IMR-90 (cell line): Measurements from ENCODE around the gene ENDOG. TPM values are rescaled to one million over a fixed set of nuclear protein-coding genes. Genes with fewer than 3 reads are reported as not detected.

ENCODE experiments used
- ATAC-seq: fragments of 200-7000 bp; cut with Tn5 transposase; 2 replicates; pipeline ENCODE4 v1.9.1; 2020; ENCODE audit warnings: low read depth, mild to moderate bottlenecking, moderate library complexity
- BruUV-seq: library from RNA; stranded (reverse); fragments of 400-500 nt; replicated peaks from 2 replicates; lab custom pipeline; 2021; lab: Mats Ljungman, UMichigan
- CTCF ChIA-PET: fragments of 300-600 bp; formaldehyde crosslinking; extraction: SDS; loops from one replicate; lab custom pipeline; 2021; ENCODE audit warnings: antibody characterized with exemption; lab: Yijun Ruan, JAX
- POLR2A ChIA-PET: fragments of 300-600 bp; sonication (Branson Sonifier 250); formaldehyde crosslinking; loops from one replicate; lab custom pipeline; 2022; ENCODE audit warnings: antibody characterized with exemption; ENCODE audit not compliant: unreplicated experiment; lab: Charles Lee
- DNase-seq: peaks from one replicate; pipeline ENCODE4 v3.0.0; 2013
- H2AFZ ChIP-seq: replicated peaks from 2 replicates; pipeline ENCODE3; 2013; ENCODE audit warnings: low read length, mild to moderate bottlenecking; ENCODE audit not compliant: poor library complexity
- H2AK5ac ChIP-seq: 2 replicates; pipeline ENCODE4 v1.6.1; 2013; ENCODE audit warnings: low read depth, low read length, inconsistent platforms
- H2AK9ac ChIP-seq: replicated peaks from 2 replicates; pipeline ENCODE3; 2013; ENCODE audit warnings: mild to moderate bottlenecking, low read depth, low read length, moderate library complexity; ENCODE audit not compliant: poor library complexity
- H2BK120ac ChIP-seq: 2 replicates; pipeline ENCODE4 v1.6.1; 2013; ENCODE audit warnings: low read depth, low read length, inconsistent platforms
- H2BK15ac ChIP-seq: 3 replicates; pipeline ENCODE4 v1.6.1; 2013; ENCODE audit warnings: low read depth, low read length, inconsistent platforms
- H2BK20ac ChIP-seq: 2 replicates; pipeline ENCODE4 v1.6.1; 2013; ENCODE audit warnings: low read depth, mild to moderate bottlenecking, inconsistent platforms, low read length, moderate library complexity
- H2BK5ac ChIP-seq: 2 replicates; pipeline ENCODE4 v1.6.1; 2013; ENCODE audit warnings: mild to moderate bottlenecking, low read depth, low read length, inconsistent platforms; ENCODE audit not compliant: poor library complexity, severe bottlenecking
- H3K14ac ChIP-seq: replicated peaks from 2 replicates; pipeline ENCODE4 v1.6.1; 2013; ENCODE audit warnings: low read depth, low read length, inconsistent platforms
- H3K18ac ChIP-seq: 2 replicates; pipeline ENCODE4 v1.6.1; 2013; ENCODE audit warnings: low read depth, low read length, control low read depth
- H3K23ac ChIP-seq: 2 replicates; pipeline ENCODE4 v1.6.1; 2013; ENCODE audit warnings: low read depth, low read length, inconsistent platforms
- H3K27ac ChIP-seq: 2 replicates; pipeline ENCODE4 v1.5.1; 2013; ENCODE audit warnings: mild to moderate bottlenecking, control low read depth, low read length; ENCODE audit not compliant: insufficient read depth
- H3K27me3 ChIP-seq: 2 replicates; pipeline ENCODE4 v1.6.1; 2013; ENCODE audit warnings: low read length; ENCODE audit not compliant: control insufficient read depth, insufficient read depth
- H3K36me3 ChIP-seq: 2 replicates; pipeline ENCODE4 v1.6.1; 2013; ENCODE audit warnings: low read length, mixed read lengths; ENCODE audit not compliant: control insufficient read depth, insufficient read depth
- H3K4ac ChIP-seq: 2 replicates; pipeline ENCODE4 v1.6.1; 2013; ENCODE audit warnings: low read depth, low read length, inconsistent platforms
- H3K4me1 ChIP-seq: 2 replicates; pipeline ENCODE4 v1.6.1; 2013; ENCODE audit warnings: low read length, mixed read lengths; ENCODE audit not compliant: control insufficient read depth, insufficient read depth
- H3K4me2 ChIP-seq: 2 replicates; pipeline ENCODE4 v1.6.1; 2013; ENCODE audit warnings: low read depth, mild to moderate bottlenecking, control low read depth, low read length, moderate library complexity
- H3K4me3 ChIP-seq: 2 replicates; pipeline ENCODE4 v1.5.1; 2013; ENCODE audit warnings: low read depth, mild to moderate bottlenecking, control low read depth, low read length, moderate library complexity; ENCODE audit not compliant: insufficient read depth
- H3K56ac ChIP-seq: 2 replicates; pipeline ENCODE4 v1.6.1; 2013; ENCODE audit warnings: low read length, inconsistent platforms; ENCODE audit not compliant: insufficient read depth; ENCODE audit errors: extremely low read depth
- H3K79me1 ChIP-seq, 2 experiments: 2 replicates each; pipeline ENCODE4 v1.6.1; 2013; ENCODE audit warnings: low read length in 2 of 2, inconsistent platforms in 1 of 2, low read depth in 1 of 2
- H3K9ac ChIP-seq: 2 replicates; pipeline ENCODE4 v1.6.1; 2013; ENCODE audit warnings: low read depth, low read length, control low read depth
- H3K9me1 ChIP-seq: 2 replicates; pipeline ENCODE4 v1.6.1; 2013; ENCODE audit warnings: low read length, inconsistent platforms; ENCODE audit not compliant: insufficient read depth
- H3K9me3 ChIP-seq: 2 replicates; pipeline ENCODE4 v1.6.1; 2013; ENCODE audit warnings: low read length; ENCODE audit not compliant: control insufficient read depth, insufficient read depth
- H4K20me1 ChIP-seq: 2 replicates; pipeline ENCODE4 v1.6.1; 2013; ENCODE audit warnings: low read length, inconsistent platforms; ENCODE audit not compliant: insufficient read depth
- H4K5ac ChIP-seq: 2 replicates; pipeline ENCODE4 v1.6.1; 2013; ENCODE audit warnings: mild to moderate bottlenecking, low read depth, low read length, control low read depth
- H4K8ac ChIP-seq, 2 experiments: 2 replicates each; pipeline ENCODE4 v1.6.1; 2013; ENCODE audit warnings: low read depth in 2 of 2, low read length in 2 of 2, control low read depth in 1 of 2, inconsistent platforms in 1 of 2
- H4K91ac ChIP-seq: 2 replicates; pipeline ENCODE4 v1.6.1; 2013; ENCODE audit warnings: low read depth, low read length, inconsistent platforms; ENCODE audit not compliant: insufficient read depth
- CEBPB ChIP-seq: IDR thresholded peaks from 2 replicates; pipeline ENCODE4 v1.6.1; 2012; ENCODE audit warnings: low read depth, low read length, improper control_type of control experiment
- MAFK ChIP-seq: IDR thresholded peaks from 2 replicates; pipeline ENCODE4 v1.6.1; 2012; ENCODE audit warnings: low read depth, low read length, improper control_type of control experiment
- MAZ ChIP-seq: IDR thresholded peaks from 2 replicates; pipeline ENCODE4 v1.6.1; 2012; ENCODE audit warnings: low read depth, mild to moderate bottlenecking, low read length, improper control_type of control experiment, moderate library complexity, borderline replicate concordance
- MXI1 ChIP-seq: IDR thresholded peaks from 2 replicates; pipeline ENCODE4 v1.6.1; 2012; ENCODE audit warnings: low read depth, mild to moderate bottlenecking, low read length, moderate library complexity, borderline replicate concordance
- NFE2L2 ChIP-seq: fragments of 150-350 bp; IDR thresholded peaks from 2 replicates; pipeline ENCODE4 v1.6.1; 2016; ENCODE audit warnings: low read depth, mild to moderate bottlenecking, low read length
- RAD21 ChIP-seq: IDR thresholded peaks from 2 replicates; pipeline ENCODE4 v1.6.1; 2012; ENCODE audit warnings: low read length, improper control_type of control experiment
- RCOR1 ChIP-seq: IDR thresholded peaks from 2 replicates; pipeline ENCODE4 v1.6.1; 2012; ENCODE audit warnings: mild to moderate bottlenecking, low read length, improper control_type of control experiment; ENCODE audit not compliant: insufficient replicate concordance
- WGBS, 2 experiments: methylation state at CpG; one replicate each; pipeline versions ENCODE4 v1.1.5 to v1.1.7; 2013; ENCODE audit warnings: missing lambda C conversion rate in 2 of 2; ENCODE audit not compliant: insufficient read length in 1 of 2; ENCODE audit errors: extremely low coverage in 2 of 2; 5-methylcytosine and 5-hydroxymethylcytosine counted together
- dilution Hi-C: fragments of 300-500 bp; cut with HindIII; formaldehyde crosslinking; loops from one replicate; pipeline ENCODE4 v1.14.3; 2018; ENCODE audit warnings: low sequenced_read_pairs; ENCODE audit not compliant: unreplicated experiment
- in situ Hi-C: fragments of 300-500 bp; cut with MboI; formaldehyde crosslinking; loops from 3 replicates; pipeline ENCODE4 v1.14.3; 2019; ENCODE audit warnings: low sequenced_read_pairs, inconsistent platforms, mixed read lengths
- intact Hi-C: fragments of 100-400 bp; cut with micrococcal nuclease; formaldehyde crosslinking; loops from 2 replicates; pipeline ENCODE4 v1.10.0; 2022
- polyA plus RNA-seq, 3 experiments: library from polyadenylated mRNA; depleted of rRNA; stranded (reverse); fragments of >200 nt; gene quantifications; 2 replicates each; pipeline ENCODE4 v1.2.3, GENCODE V29; 2012; ENCODE audit warnings: low replicate concordance in 1 of 3
- total RNA-seq: library from RNA; depleted of rRNA; stranded (reverse); fragments of >200 nt; gene quantifications from 2 replicates; pipeline ENCODE4 v1.2.3, GENCODE V29; 2012

ENDOG gene
- total and polyA plus RNA-seq, 2 of the 4 experiments (the other 2 are of a cell fraction): 9.9 to 16.2 TPM

DNA sequence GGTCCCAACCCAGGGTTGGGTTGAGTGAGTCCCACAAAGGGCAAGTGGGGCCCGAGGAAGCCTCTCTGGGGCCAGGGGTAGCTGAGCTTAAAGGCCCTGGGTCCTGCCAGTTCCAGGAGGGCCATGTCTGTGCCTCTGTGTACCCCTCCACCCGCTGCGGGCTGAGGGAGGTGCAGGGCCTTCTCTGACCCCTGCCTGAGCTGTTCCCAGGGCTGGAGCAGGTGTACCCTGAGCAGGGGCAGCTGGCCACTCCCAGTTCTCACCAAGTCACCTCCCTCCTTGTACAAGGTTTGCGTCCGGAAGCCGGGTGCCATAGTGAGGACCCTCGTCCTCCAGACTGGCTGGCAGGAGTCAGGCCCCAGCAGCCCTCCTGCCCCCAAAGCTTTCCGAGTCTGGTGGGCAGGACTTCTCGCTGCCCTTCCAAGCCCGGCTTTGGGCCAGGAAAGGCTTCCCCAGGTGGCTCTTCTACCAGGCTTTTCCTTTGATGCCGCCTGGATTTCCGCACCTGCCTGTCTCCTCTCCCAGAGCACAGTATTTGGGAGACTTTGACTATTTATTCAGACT is 9.2 kb upstream of the ENDOG start:
- Histone ChIP-seq H2AK9ac (no peak overlapping the region), H2BK20ac (no peak overlapping the region), H3K4me3 (no peak overlapping the region), H2BK15ac (no peak overlapping the region), H2AFZ (no peak overlapping the region), H3K4me2 (no peak overlapping the region), H2BK5ac (no peak overlapping the region), H3K14ac (no peak overlapping the region), H4K8ac (no peak overlapping the region), H4K20me1 (no peaks in the 10 kb centered on the region), H4K91ac (no peak overlapping the region), H3K9me1 (no peaks in the 10 kb centered on the region), H3K4ac (no peak overlapping the region), H3K27me3 (no peaks in the 10 kb centered on the region), H3K23ac (no peak overlapping the region), H4K5ac (no peak overlapping the region), H3K4me1 (no peaks in the 10 kb centered on the region), H3K56ac (no peak overlapping the region), H3K9me3 (no peaks in the 10 kb centered on the region), H3K18ac (no peak overlapping the region), H3K27ac (no peak overlapping the region), H2AK5ac (no peak overlapping the region), H3K79me1 (no peaks in the 10 kb centered on the region), H3K9ac (no peak overlapping the region), H3K36me3 (peaks cover 27% of the 10 kb centered on the region), H2BK120ac (no peak overlapping the region)
- no TSS peak for BruUV-seq
- dilution Hi-C loops: no loop called here
- 100% methylated on average over 3 of the region's 12 CpGs; no CpG with 5 or more reads in 1 of the 2 experiments for WGBS, 2 experiments
- TF ChIP-seq MAZ (no peak), CEBPB (no peak), MXI1 (no peak), NFE2L2 (no peak), RAD21 (no peak), RCOR1 (no peak), MAFK (no peak)
- intact Hi-C loops: no loop called here
- POLR2A ChIA-PET: no interaction called here
- in situ Hi-C loops: no loop called here
- DNase-seq: no peak
- CTCF ChIA-PET: no interaction called here
- no peak for ATAC-seq
